Parathyroid adenoma (tissue), 2 donors: ENCODE results near the gene GRIN2A.

ENCODE experiments used
- H2AFZ ChIP-seq: fragments of 300-600 bp; sonication (generic); one replicate; pipeline ENCODE4 v1.7.0; 2017; ENCODE audit warnings: antibody characterized with exemption, mild to moderate bottlenecking
- H3K27ac ChIP-seq: fragments of 300-600 bp; sonication (generic); one replicate; pipeline ENCODE4 v1.7.0; 2017
- H3K27me3 ChIP-seq: fragments of 300-600 bp; sonication (generic); one replicate; pipeline ENCODE4 v1.7.0; 2017; ENCODE audit warnings: low read length; ENCODE audit not compliant: control insufficient read depth, insufficient read depth
- H3K36me3 ChIP-seq: fragments of 300-600 bp; sonication (generic); one replicate; pipeline ENCODE4 v1.7.0; 2017; ENCODE audit warnings: low read length; ENCODE audit not compliant: control insufficient read depth, insufficient read depth
- H3K4me1 ChIP-seq: fragments of 300-600 bp; sonication (generic); one replicate; pipeline ENCODE4 v1.7.0; 2017; ENCODE audit warnings: control low read depth
- H3K4me2 ChIP-seq: fragments of 300-600 bp; sonication (generic); one replicate; pipeline ENCODE4 v1.7.0; 2017; ENCODE audit warnings: low read length
- H3K4me3 ChIP-seq: fragments of 300-600 bp; sonication (generic); one replicate; pipeline ENCODE4 v1.7.0; 2017; ENCODE audit warnings: low read depth, low read length
- H3K79me2 ChIP-seq: fragments of 300-600 bp; sonication (generic); one replicate; pipeline ENCODE4 v1.7.0; 2017; ENCODE audit warnings: control low read depth
- H3K9ac ChIP-seq: fragments of 300-600 bp; sonication (generic); one replicate; pipeline ENCODE4 v1.7.0; 2017; ENCODE audit warnings: mild to moderate bottlenecking
- H3K9me3 ChIP-seq: fragments of 300-600 bp; sonication (generic); one replicate; pipeline ENCODE4 v1.7.0; 2017; ENCODE audit warnings: low read length; ENCODE audit not compliant: control insufficient read depth
- CTCF ChIP-seq: fragments of 300-600 bp; sonication (generic); IDR thresholded peaks from one replicate; pipeline ENCODE4 v1.7.0; 2017; ENCODE audit warnings: antibody characterized with exemption, mild to moderate bottlenecking
- donor health status: primary hyperparathyroidism.

GRIN2A gene

GRCh38 chr16:10067835-10068234, 114.4 kb downstream of the GRIN2A start:
- Histone ChIP-seq H3K27ac (no peak overlapping the region), H3K4me3 (no peak overlapping the region), H3K9me3 (no peaks in the 10 kb centered on the region), H2AFZ (no peak overlapping the region), H3K27me3 (no peaks in the 10 kb centered on the region), H3K9ac (no peak overlapping the region), H3K79me2 (no peaks in the 10 kb centered on the region), H3K4me1 (no peaks in the 10 kb centered on the region), H3K36me3 (no peaks in the 10 kb centered on the region), H3K4me2 (no peak overlapping the region)
- no peak for TF ChIP-seq CTCF

DNA sequence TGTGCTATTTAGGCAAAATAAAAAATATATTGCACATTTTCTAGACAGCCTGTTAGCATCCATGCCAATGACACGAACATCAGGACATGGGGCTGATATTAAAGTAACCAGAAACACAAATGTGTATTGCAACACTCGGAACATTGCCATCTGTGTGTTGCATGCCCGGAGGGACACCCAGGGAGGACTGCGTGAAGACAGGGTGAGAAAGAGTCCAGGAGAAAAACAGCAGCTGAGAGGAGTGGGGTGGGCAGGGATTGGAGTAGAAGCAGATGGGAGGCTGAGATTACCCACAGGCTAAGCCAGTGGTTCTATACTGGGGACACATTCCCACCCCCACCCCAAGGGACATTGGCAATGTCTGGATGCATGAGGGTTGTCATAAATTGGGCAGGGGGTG, 114.8 kb downstream of the GRIN2A start:
- Histone ChIP-seq H3K27ac (no peak overlapping the region), H3K4me3 (no peak overlapping the region), H2AFZ (no peak overlapping the region), H3K4me1 (no peaks in the 10 kb centered on the region), H3K79me2 (no peaks in the 10 kb centered on the region), H3K27me3 (no peaks in the 10 kb centered on the region), H3K4me2 (no peak overlapping the region), H3K9ac (no peak overlapping the region), H3K36me3 (no peaks in the 10 kb centered on the region), H3K9me3 (no peaks in the 10 kb centered on the region)
- TF ChIP-seq CTCF: no peak

GRCh38 chr16:10065019-10065418, 117.2 kb downstream of the GRIN2A start:
- TF ChIP-seq CTCF: no peak
- Histone ChIP-seq H3K36me3 (no peaks in the 10 kb centered on the region), H3K4me1 (no peaks in the 10 kb centered on the region), H3K4me2 (no peak overlapping the region), H3K79me2 (no peaks in the 10 kb centered on the region), H3K4me3 (no peak overlapping the region), H3K27ac (no peak overlapping the region), H3K27me3 (no peaks in the 10 kb centered on the region), H3K9ac (no peak overlapping the region), H3K9me3 (no peaks in the 10 kb centered on the region), H2AFZ (no peak overlapping the region)

DNA sequence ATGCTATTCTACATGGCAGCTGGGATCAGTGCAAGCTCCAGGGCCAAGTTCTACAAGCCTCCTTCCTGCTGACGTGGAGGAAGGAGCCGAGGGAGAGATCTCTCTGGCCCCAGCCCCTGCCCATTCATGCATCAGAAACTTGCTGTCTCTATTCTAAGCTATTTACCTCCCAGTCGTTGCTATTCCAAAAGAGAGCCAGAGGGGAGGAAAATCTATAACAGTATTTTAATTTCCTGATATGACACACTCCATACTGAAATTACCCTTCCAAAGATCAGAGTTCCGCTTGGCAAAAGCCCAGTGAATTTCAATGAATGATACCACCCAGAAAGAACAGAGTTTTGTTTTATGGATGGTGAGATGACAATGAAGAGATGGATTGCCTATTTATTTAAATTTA, 133.4 kb downstream of the GRIN2A start:
- H3K27ac ChIP-seq: no peak overlapping the region
- no peaks in the 10 kb centered on the region for H3K9me3 ChIP-seq
- no peaks in the 10 kb centered on the region for H3K4me1 ChIP-seq
- no peak for TF ChIP-seq CTCF
- no peaks in the 10 kb centered on the region for H3K27me3 ChIP-seq
- no peaks in the 10 kb centered on the region for H3K36me3 ChIP-seq
- no peak overlapping the region for H3K4me2 ChIP-seq
- H3K9ac ChIP-seq: no peak overlapping the region
- H3K79me2 ChIP-seq: no peaks in the 10 kb centered on the region
- no peak overlapping the region for H3K4me3 ChIP-seq
- H2AFZ ChIP-seq: no peak overlapping the region

DNA sequence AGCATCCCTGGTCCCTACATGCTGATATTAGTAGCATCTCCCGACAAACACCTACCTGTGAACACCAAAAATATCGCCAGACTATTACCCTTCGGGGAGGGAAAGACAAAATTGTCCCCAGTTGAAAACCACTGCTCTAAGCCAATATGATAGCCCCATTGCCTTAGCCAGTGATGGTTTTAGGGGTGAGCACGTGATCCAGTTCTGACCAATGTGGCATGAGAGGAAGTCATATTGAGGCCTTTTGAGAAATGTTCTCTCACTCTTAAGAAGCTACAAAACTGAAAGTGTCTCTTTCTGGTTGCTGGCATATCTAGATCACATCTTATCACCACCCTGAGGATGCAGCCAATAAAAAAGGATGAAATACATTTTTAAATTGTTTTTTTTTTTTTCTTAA, 136.3 kb downstream of the GRIN2A start:
- Histone ChIP-seq H3K9me3 (no peaks in the 10 kb centered on the region), H3K27ac (no peak overlapping the region), H3K4me1 (no peaks in the 10 kb centered on the region), H3K36me3 (no peaks in the 10 kb centered on the region), H3K27me3 (no peaks in the 10 kb centered on the region), H2AFZ (no peak overlapping the region), H3K9ac (no peak overlapping the region), H3K79me2 (no peaks in the 10 kb centered on the region), H3K4me3 (no peak overlapping the region), H3K4me2 (no peak overlapping the region)
- no peak for TF ChIP-seq CTCF
